ENCODE measurements around the gene TRIO. TPM values are rescaled to one million over a fixed set of nuclear protein-coding genes. Genes with fewer than 3 reads are reported as not detected.

Gene TRIO
- polyA plus RNA-seq, 1 donor (not counting 4 experiments of a cell fraction or from before 2014, with no cell fraction given): 57.2 TPM

- Histone ChIP-seq H2AFZ (ENCODE audit: control insufficient read depth, low read length) (no peak overlapping the region), H3K4me3 (ENCODE audit: control insufficient read depth in 2 of 3, extremely low read depth in 1 of 3, insufficient read depth in 2 of 3, low read depth in 1 of 3, low read length in 3 of 3) (no peak overlapping the region), H3K27ac (ENCODE audit: control insufficient read depth, insufficient read depth, low read length) (no peak overlapping the region), H3K79me2 (ENCODE audit: control insufficient read depth, insufficient read depth, low read length) (peaks cover 3% of the 10 kb centered on the region), H3K9me1 (ENCODE audit: control insufficient read depth, extremely low read depth, insufficient read depth, low read length) (no peaks in the 10 kb centered on the region), H3K9me3 (ENCODE audit: control insufficient read depth, low read depth, low read length) (no peaks in the 10 kb centered on the region), H3K9ac (ENCODE audit: control insufficient read depth, extremely low read depth, insufficient read depth, low read length) (no peak overlapping the region), H4K20me1 (ENCODE audit: control insufficient read depth, extremely low read depth, insufficient read depth, low read length) (no peaks in the 10 kb centered on the region), H3K4me2 (ENCODE audit: control insufficient read depth, extremely low read depth, insufficient read depth, low read depth, low read length) (no peak overlapping the region), H3K36me3 (ENCODE audit: control insufficient read depth in 2 of 2, extremely low read depth in 1 of 2, insufficient read depth in 2 of 2, low read length in 2 of 2) (peaks cover 50 to 57% of the 10 kb centered on the region in 2 experiments), H3K27me3 (ENCODE audit: control insufficient read depth, extremely low read depth, insufficient read depth, low read length) (no peaks in the 10 kb centered on the region), H3K4me1 (ENCODE audit: control insufficient read depth, extremely low read depth, insufficient read depth, low read length) (no peaks in the 10 kb centered on the region)
- no peak for FAIRE-seq
- TF ChIP-seq, protein P1, sequence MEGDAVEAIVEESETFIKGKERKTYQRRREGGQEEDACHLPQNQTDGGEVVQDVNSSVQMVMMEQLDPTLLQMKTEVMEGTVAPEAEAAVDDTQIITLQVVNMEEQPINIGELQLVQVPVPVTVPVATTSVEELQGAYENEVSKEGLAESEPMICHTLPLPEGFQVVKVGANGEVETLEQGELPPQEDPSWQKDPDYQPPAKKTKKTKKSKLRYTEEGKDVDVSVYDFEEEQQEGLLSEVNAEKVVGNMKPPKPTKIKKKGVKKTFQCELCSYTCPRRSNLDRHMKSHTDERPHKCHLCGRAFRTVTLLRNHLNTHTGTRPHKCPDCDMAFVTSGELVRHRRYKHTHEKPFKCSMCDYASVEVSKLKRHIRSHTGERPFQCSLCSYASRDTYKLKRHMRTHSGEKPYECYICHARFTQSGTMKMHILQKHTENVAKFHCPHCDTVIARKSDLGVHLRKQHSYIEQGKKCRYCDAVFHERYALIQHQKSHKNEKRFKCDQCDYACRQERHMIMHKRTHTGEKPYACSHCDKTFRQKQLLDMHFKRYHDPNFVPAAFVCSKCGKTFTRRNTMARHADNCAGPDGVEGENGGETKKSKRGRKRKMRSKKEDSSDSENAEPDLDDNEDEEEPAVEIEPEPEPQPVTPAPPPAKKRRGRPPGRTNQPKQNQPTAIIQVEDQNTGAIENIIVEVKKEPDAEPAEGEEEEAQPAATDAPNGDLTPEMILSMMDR (optimal IDR thresholded peaks at IDR 0.05 in 1 of 3, IDR thresholded peaks at IDR 0.05 in 1 of 3, conservative IDR thresholded peaks at IDR 0.05 in 1 of 3; ENCODE audit: extremely low read depth in 1 of 3, insufficient read depth in 2 of 3, low read length in 3 of 3): no peak
- no peak for TF ChIP-seq EZH2 (IDR thresholded peaks at IDR 0.05; ENCODE audit: low read length)
- no peak for DNase-seq (ENCODE audit: low read depth, low spot score)
- dilution Hi-C loops (cut with MboI; ENCODE audit: extremely low pct_ligation_motif_present, low sequenced_read_pairs): no loop called here
Measured at GRCh38 chr5:14366763-14367162, 223.6 kb downstream of the TRIO start.

DNA sequence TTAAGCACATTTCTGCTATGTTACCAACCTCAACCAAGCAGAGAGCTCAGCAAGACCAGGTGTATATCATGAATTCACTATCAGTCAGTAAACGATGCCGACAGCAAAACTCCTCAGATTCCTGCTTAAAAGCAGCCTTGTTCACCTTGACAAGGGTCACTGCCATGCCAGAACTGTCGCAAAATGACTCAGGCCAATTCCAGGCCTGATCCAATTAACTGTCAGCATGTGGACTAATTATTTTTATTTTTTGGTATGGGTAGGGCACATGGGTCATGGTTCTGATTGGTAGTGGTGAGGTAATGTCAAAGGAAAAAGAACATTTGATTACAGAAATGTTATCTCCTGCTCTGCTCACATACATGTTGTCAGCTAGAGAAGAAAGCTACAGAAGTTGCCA, 224.2 kb downstream of the TRIO start:
- Histone ChIP-seq H3K9ac (ENCODE audit: control insufficient read depth, extremely low read depth, insufficient read depth, low read length) (no peak overlapping the region), H3K4me3 (ENCODE audit: control insufficient read depth in 2 of 3, extremely low read depth in 1 of 3, insufficient read depth in 2 of 3, low read depth in 1 of 3, low read length in 3 of 3) (no peak overlapping the region), H3K36me3 (ENCODE audit: control insufficient read depth in 2 of 2, extremely low read depth in 1 of 2, insufficient read depth in 2 of 2, low read length in 2 of 2) (peaks cover 48 to 57% of the 10 kb centered on the region in 2 experiments), H2AFZ (ENCODE audit: control insufficient read depth, low read length) (no peak overlapping the region), H3K9me3 (ENCODE audit: control insufficient read depth, low read depth, low read length) (no peaks in the 10 kb centered on the region), H3K79me2 (ENCODE audit: control insufficient read depth, insufficient read depth, low read length) (peaks cover 2% of the 10 kb centered on the region), H3K9me1 (ENCODE audit: control insufficient read depth, extremely low read depth, insufficient read depth, low read length) (no peaks in the 10 kb centered on the region), H3K27me3 (ENCODE audit: control insufficient read depth, extremely low read depth, insufficient read depth, low read length) (no peaks in the 10 kb centered on the region), H4K20me1 (ENCODE audit: control insufficient read depth, extremely low read depth, insufficient read depth, low read length) (no peaks in the 10 kb centered on the region), H3K4me2 (ENCODE audit: control insufficient read depth, extremely low read depth, insufficient read depth, low read depth, low read length) (no peak overlapping the region), H3K4me1 (ENCODE audit: control insufficient read depth, extremely low read depth, insufficient read depth, low read length) (no peaks in the 10 kb centered on the region), H3K27ac (ENCODE audit: control insufficient read depth, insufficient read depth, low read length) (no peak overlapping the region)
- TF ChIP-seq EZH2 (IDR thresholded peaks at IDR 0.05; ENCODE audit: low read length): no peak
- TF ChIP-seq, protein P1 (optimal IDR thresholded peaks at IDR 0.05 in 1 of 3, IDR thresholded peaks at IDR 0.05 in 1 of 3, conservative IDR thresholded peaks at IDR 0.05 in 1 of 3; ENCODE audit: extremely low read depth in 1 of 3, insufficient read depth in 2 of 3, low read length in 3 of 3): no peak
- FAIRE-seq: no peak
- DNase-seq (ENCODE audit: low read depth, low spot score): no peak
- dilution Hi-C loops (cut with MboI; ENCODE audit: extremely low pct_ligation_motif_present, low sequenced_read_pairs): no loop called here

All from keratinocyte (primary cell).